Body of pancreas (tissue), 4 donors: Measurements from ENCODE around the gene RCVRN.

Source experiments
- CTCF ChIP-seq, 7 experiments: fragments of 450-650 bp in 4 of 7; fragments of 200-600 bp in 3 of 7; sonication (generic) in 3 of 7; IDR thresholded peaks; one replicate each; pipeline ENCODE4 v1.5.1; 2016 to 2019; ENCODE audit warnings: antibody characterized with exemption in 7 of 7
- POLR2A ChIP-seq, 3 donors: fragments of 450-650 bp; IDR thresholded peaks; one replicate each; pipeline ENCODE4 v1.6.1; 2016; ENCODE audit warnings: antibody characterized with exemption in 3 of 3, mild to moderate bottlenecking in 2 of 3

DNA sequence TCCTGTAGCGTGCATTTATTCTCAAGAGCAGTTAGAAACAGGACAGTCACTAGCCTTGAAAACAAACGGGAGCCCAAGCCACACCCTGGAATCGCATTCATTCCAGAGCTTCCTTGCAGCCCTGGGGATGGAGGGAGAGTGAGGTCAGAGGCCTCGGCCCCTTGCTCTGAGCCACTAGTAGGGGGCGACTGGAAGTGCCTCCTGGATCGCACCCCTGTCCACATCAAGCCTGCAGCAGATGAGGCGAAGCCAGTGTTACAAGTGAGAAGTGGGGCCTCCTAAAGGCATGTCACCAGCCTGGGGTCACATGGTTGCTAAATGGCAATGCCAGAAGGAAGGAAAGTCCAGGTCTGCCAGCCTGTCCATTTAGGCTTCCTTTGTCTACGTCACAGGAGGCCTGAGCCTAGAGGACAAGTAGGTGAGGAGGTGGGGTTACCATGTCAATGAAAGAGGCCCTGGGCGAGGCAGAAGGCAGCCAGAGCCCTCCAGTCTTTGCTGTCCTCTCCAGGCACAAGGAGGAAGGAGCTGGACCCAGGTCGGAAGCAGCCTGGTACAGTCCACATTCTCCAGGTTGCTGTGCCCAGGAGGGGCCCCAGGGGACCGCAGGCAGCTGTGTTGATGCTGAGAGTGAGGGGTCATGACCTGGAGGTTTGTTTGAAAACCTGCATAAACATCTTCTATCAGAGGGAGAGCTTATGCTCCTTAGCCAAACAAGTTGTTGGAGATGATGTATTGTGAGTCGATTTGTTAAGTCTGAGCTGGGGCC is 3.0 kb upstream of the RCVRN start:
- TF ChIP-seq POLR2A (IDR thresholded peaks at IDR 0.05), result no peak
- no peak for TF ChIP-seq CTCF (IDR thresholded peaks at IDR 0.05)
